Measurements from ENCODE around the gene PEDS1. TPM values are rescaled to one million over a fixed set of nuclear protein-coding genes. Genes with fewer than 3 reads are reported as not detected.

Gene PEDS1
- total and polyA plus RNA-seq, 4 donors: 4.8 to 19.3 (median 8.6) TPM

GRCh38 chr20:50113420-50114224, 39.9 kb downstream of the PEDS1 start:
- Histone ChIP-seq H3K4me1 (ENCODE audit: control insufficient read depth in 4 of 4, insufficient read depth in 4 of 4, low read length in 3 of 4) (peaks cover 9 to 55% (median 46%) of the 10 kb centered on the region in 4 donors), H3K27me3 (ENCODE audit: control insufficient read depth in 4 of 4, insufficient read depth in 4 of 4, low read length in 3 of 4) (no peaks in the 10 kb centered on the region), H3K36me3 (ENCODE audit: control insufficient read depth in 4 of 4, insufficient read depth in 3 of 4, low read depth in 1 of 4, low read length in 3 of 4) (no peaks in the 10 kb centered on the region), H3K9me3 (ENCODE audit: control insufficient read depth in 4 of 4, low read length in 3 of 4) (no peaks in the 10 kb centered on the region), H3K4me3 (ENCODE audit: low read depth in 1 of 3, low read length in 3 of 3) (peak overlapping the region; percentile 28 to 91 (median 78)), H3K27ac (ENCODE audit: low read depth in 1 of 2, low read length in 2 of 2) (peak overlapping the region; percentile 83 to 97), H3K9ac (ENCODE audit: low read depth in 1 of 2, low read length in 2 of 2) (peak overlapping the region; percentile 26 to 99)
- TF ChIP-seq GABPA (IDR thresholded peaks at IDR 0.05 in 1 of 2, conservative IDR thresholded peaks at IDR 0.05 in 1 of 2): no peak
- TF ChIP-seq EGR1 (IDR thresholded peaks at IDR 0.05; ENCODE audit: low read depth in 2 of 2): peak in 1 of 2 donors; percentile 17
- no peak for TF ChIP-seq JUND (IDR thresholded peaks at IDR 0.05)
- peak; percentile 0 for TF ChIP-seq RXRA (IDR thresholded peaks at IDR 0.05)
- TF ChIP-seq YY1 (IDR thresholded peaks at IDR 0.05): no peak
- peak; percentile 8 for TF ChIP-seq NR2F2 (IDR thresholded peaks at IDR 0.05)
- DNase-seq (ENCODE audit: low spot score): no peak
- WGBS: 18% methylated on average over 11 of the region's 11 CpGs

- Histone ChIP-seq H3K4me1 (ENCODE audit: control insufficient read depth in 4 of 4, insufficient read depth in 4 of 4, low read length in 3 of 4) (peaks cover 9 to 55% (median 49%) of the 10 kb centered on the region in 4 donors), H3K4me3 (ENCODE audit: low read depth in 1 of 3, low read length in 3 of 3) (peak within 1 kb of the TSS; percentile 78 to 91 (median 83)), H3K27me3 (ENCODE audit: control insufficient read depth in 4 of 4, insufficient read depth in 4 of 4, low read length in 3 of 4) (no peaks in the 10 kb centered on the region), H3K9ac (ENCODE audit: low read depth in 1 of 2, low read length in 2 of 2) (peak within 1 kb of the TSS; percentile 77 to 99), H3K36me3 (ENCODE audit: control insufficient read depth in 4 of 4, insufficient read depth in 3 of 4, low read depth in 1 of 4, low read length in 3 of 4) (no peaks in the 10 kb centered on the region), H3K27ac (ENCODE audit: low read depth in 1 of 2, low read length in 2 of 2) (peak within 1 kb of the TSS; percentile 83 to 97), H3K9me3 (ENCODE audit: control insufficient read depth in 4 of 4, low read length in 3 of 4) (no peaks in the 10 kb centered on the region)
- WGBS: under 1% methylated on average over 70 of the region's 70 CpGs
- TF ChIP-seq GABPA (IDR thresholded peaks at IDR 0.05 in 1 of 2, conservative IDR thresholded peaks at IDR 0.05 in 1 of 2): peak in 1 of 2 donors; percentile 67
- TF ChIP-seq EGR1 (IDR thresholded peaks at IDR 0.05; ENCODE audit: low read depth in 2 of 2): no peak
- TF ChIP-seq RAD21 (IDR thresholded peaks at IDR 0.05): no peak
- no peak for TF ChIP-seq JUND (IDR thresholded peaks at IDR 0.05)
- TF ChIP-seq YY1 (IDR thresholded peaks at IDR 0.05): peak; percentile 89
- TF ChIP-seq SP1 (IDR thresholded peaks at IDR 0.05): peak; percentile 52
- TF ChIP-seq HNF4A (conservative IDR thresholded peaks at IDR 0.05): no peak
- TF ChIP-seq, protein P1, sequence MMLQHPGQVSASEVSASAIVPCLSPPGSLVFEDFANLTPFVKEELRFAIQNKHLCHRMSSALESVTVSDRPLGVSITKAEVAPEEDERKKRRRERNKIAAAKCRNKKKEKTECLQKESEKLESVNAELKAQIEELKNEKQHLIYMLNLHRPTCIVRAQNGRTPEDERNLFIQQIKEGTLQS (IDR thresholded peaks at IDR 0.05): no peak
- TF ChIP-seq NR2F2 (IDR thresholded peaks at IDR 0.05): peak; percentile 62
- no peak for TF ChIP-seq CTCF (IDR thresholded peaks at IDR 0.05; ENCODE audit: low read depth, low read length, missing input control)
- TF ChIP-seq, protein P2, sequence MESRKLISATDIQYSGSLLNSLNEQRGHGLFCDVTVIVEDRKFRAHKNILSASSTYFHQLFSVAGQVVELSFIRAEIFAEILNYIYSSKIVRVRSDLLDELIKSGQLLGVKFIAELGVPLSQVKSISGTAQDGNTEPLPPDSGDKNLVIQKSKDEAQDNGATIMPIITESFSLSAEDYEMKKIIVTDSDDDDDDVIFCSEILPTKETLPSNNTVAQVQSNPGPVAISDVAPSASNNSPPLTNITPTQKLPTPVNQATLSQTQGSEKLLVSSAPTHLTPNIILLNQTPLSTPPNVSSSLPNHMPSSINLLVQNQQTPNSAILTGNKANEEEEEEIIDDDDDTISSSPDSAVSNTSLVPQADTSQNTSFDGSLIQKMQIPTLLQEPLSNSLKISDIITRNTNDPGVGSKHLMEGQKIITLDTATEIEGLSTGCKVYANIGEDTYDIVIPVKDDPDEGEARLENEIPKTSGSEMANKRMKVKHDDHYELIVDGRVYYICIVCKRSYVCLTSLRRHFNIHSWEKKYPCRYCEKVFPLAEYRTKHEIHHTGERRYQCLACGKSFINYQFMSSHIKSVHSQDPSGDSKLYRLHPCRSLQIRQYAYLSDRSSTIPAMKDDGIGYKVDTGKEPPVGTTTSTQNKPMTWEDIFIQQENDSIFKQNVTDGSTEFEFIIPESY (IDR thresholded peaks at IDR 0.05): no peak
- TF ChIP-seq TAF1 (conservative IDR thresholded peaks at IDR 0.05): no peak
- TF ChIP-seq, protein P3, sequence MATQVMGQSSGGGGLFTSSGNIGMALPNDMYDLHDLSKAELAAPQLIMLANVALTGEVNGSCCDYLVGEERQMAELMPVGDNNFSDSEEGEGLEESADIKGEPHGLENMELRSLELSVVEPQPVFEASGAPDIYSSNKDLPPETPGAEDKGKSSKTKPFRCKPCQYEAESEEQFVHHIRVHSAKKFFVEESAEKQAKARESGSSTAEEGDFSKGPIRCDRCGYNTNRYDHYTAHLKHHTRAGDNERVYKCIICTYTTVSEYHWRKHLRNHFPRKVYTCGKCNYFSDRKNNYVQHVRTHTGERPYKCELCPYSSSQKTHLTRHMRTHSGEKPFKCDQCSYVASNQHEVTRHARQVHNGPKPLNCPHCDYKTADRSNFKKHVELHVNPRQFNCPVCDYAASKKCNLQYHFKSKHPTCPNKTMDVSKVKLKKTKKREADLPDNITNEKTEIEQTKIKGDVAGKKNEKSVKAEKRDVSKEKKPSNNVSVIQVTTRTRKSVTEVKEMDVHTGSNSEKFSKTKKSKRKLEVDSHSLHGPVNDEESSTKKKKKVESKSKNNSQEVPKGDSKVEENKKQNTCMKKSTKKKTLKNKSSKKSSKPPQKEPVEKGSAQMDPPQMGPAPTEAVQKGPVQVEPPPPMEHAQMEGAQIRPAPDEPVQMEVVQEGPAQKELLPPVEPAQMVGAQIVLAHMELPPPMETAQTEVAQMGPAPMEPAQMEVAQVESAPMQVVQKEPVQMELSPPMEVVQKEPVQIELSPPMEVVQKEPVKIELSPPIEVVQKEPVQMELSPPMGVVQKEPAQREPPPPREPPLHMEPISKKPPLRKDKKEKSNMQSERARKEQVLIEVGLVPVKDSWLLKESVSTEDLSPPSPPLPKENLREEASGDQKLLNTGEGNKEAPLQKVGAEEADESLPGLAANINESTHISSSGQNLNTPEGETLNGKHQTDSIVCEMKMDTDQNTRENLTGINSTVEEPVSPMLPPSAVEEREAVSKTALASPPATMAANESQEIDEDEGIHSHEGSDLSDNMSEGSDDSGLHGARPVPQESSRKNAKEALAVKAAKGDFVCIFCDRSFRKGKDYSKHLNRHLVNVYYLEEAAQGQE (IDR thresholded peaks at IDR 0.05): peak; percentile 38
- TF ChIP-seq FOXA2 (IDR thresholded peaks at IDR 0.05): no peak
- TF ChIP-seq RXRA (IDR thresholded peaks at IDR 0.05): peak; percentile 19 to 31
- peak; percentile 92 for DNase-seq (ENCODE audit: low spot score)
These were observed 40.8 kb downstream of the PEDS1 start, which contains the start of gene UBE2V1 for GRCh38 chr20:50112512-50113419. UBE2V1 (minus strand) TSS chr20:50113150; CDS start chr20:50113128, 22 bp downstream.
